ENCODE measurements around the gene EPC2.

DNA sequence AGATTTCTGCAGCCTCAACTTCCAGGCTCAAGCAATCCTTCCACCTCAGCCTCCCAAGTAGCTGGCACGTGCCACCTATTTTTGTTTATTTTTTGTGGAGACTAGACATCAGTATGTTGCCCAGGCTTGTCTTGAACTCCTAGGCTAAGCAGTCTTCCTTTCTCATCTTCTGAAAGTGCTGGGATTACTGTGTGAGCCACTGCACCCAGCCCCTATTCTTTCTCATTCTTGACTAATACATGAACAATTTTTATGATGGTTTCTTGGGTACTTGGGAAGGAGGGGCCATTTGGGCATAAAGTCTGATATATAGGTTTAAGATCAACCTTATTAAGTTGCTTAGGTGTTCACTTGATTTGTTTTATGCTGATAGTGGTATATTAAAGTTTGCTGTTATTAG lies 26.2 kb downstream of the EPC2 start:
- TF ChIP-seq, protein P1, sequence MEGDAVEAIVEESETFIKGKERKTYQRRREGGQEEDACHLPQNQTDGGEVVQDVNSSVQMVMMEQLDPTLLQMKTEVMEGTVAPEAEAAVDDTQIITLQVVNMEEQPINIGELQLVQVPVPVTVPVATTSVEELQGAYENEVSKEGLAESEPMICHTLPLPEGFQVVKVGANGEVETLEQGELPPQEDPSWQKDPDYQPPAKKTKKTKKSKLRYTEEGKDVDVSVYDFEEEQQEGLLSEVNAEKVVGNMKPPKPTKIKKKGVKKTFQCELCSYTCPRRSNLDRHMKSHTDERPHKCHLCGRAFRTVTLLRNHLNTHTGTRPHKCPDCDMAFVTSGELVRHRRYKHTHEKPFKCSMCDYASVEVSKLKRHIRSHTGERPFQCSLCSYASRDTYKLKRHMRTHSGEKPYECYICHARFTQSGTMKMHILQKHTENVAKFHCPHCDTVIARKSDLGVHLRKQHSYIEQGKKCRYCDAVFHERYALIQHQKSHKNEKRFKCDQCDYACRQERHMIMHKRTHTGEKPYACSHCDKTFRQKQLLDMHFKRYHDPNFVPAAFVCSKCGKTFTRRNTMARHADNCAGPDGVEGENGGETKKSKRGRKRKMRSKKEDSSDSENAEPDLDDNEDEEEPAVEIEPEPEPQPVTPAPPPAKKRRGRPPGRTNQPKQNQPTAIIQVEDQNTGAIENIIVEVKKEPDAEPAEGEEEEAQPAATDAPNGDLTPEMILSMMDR (IDR thresholded peaks at IDR 0.05 in 2 of 3, conservative IDR thresholded peaks at IDR 0.05 in 1 of 3; ENCODE audit: borderline replicate concordance in 1 of 3, insufficient read depth in 1 of 3, low read depth in 2 of 3, low read length in 2 of 3) = no peak
- TF ChIP-seq SP1 (IDR thresholded peaks at IDR 0.05; ENCODE audit: low read depth) (no peak), POLR2AphosphoS5 (IDR thresholded peaks at IDR 0.05; ENCODE audit: low read depth, low read length) (no peak), EZH2 (IDR thresholded peaks at IDR 0.05) (no peak), EZH2phosphoT487 (IDR thresholded peaks at IDR 0.05; ENCODE audit: borderline replicate concordance) (no peak), TCF7L2 (IDR thresholded peaks at IDR 0.05; ENCODE audit: borderline replicate concordance, extremely low read depth, insufficient read depth, insufficient read length) (no peak), YY1 (IDR thresholded peaks at IDR 0.05; ENCODE audit: extremely low read depth, insufficient replicate concordance, low read depth, low read length) (no peak)
- TF ChIP-seq, protein P2, sequence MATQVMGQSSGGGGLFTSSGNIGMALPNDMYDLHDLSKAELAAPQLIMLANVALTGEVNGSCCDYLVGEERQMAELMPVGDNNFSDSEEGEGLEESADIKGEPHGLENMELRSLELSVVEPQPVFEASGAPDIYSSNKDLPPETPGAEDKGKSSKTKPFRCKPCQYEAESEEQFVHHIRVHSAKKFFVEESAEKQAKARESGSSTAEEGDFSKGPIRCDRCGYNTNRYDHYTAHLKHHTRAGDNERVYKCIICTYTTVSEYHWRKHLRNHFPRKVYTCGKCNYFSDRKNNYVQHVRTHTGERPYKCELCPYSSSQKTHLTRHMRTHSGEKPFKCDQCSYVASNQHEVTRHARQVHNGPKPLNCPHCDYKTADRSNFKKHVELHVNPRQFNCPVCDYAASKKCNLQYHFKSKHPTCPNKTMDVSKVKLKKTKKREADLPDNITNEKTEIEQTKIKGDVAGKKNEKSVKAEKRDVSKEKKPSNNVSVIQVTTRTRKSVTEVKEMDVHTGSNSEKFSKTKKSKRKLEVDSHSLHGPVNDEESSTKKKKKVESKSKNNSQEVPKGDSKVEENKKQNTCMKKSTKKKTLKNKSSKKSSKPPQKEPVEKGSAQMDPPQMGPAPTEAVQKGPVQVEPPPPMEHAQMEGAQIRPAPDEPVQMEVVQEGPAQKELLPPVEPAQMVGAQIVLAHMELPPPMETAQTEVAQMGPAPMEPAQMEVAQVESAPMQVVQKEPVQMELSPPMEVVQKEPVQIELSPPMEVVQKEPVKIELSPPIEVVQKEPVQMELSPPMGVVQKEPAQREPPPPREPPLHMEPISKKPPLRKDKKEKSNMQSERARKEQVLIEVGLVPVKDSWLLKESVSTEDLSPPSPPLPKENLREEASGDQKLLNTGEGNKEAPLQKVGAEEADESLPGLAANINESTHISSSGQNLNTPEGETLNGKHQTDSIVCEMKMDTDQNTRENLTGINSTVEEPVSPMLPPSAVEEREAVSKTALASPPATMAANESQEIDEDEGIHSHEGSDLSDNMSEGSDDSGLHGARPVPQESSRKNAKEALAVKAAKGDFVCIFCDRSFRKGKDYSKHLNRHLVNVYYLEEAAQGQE (IDR thresholded peaks at IDR 0.05; ENCODE audit: low read depth) = no peak

Data from HCT116 (cell line).